Esophagus muscularis mucosa (tissue), 2 donors: ENCODE data around the gene ZNF23.

Experiments
- EP300 ChIP-seq: sonication (generic); formaldehyde crosslinking; IDR thresholded peaks from one replicate; pipeline ENCODE4 v1.6.1; 2017; ENCODE audit warnings: antibody characterized with exemption
- POLR2A ChIP-seq: fragments of 450-650 bp; IDR thresholded peaks from one replicate; pipeline ENCODE4 v1.6.1; 2017; ENCODE audit warnings: antibody characterized with exemption, moderate library complexity, mild to moderate bottlenecking, low read depth

GRCh38 chr16:71414038-71414437 is 48.0 kb downstream of the ZNF23 start:
- TF ChIP-seq POLR2A = no peak
- no peak for TF ChIP-seq EP300
